ENCODE results near the gene PMEL. TPM values are rescaled to one million over a fixed set of nuclear protein-coding genes. Genes with fewer than 3 reads are reported as not detected.

The PMEL gene
- total and polyA plus RNA-seq, 4 donors = 1.1 to 4.5 (median 2.4) TPM

GRCh38 chr12:55969356-55969755, 3.5 kb upstream of the PMEL start:
- 95% methylated on average over 4 of the region's 4 CpGs for WGBS

More at GRCh38 chr12:55969356-55969755, 3.5 kb upstream of the PMEL start:
- Histone ChIP-seq H3K9me3 (ENCODE audit: control insufficient read depth in 4 of 4, low read length in 3 of 4) (no peaks in the 10 kb centered on the region), H3K4me1 (ENCODE audit: control insufficient read depth in 4 of 4, insufficient read depth in 4 of 4, low read length in 3 of 4) (peaks cover 10 to 30% (median 20%) of the 10 kb centered on the region in 4 donors), H3K4me3 (ENCODE audit: low read depth in 1 of 3, low read length in 3 of 3) (no peak overlapping the region), H3K27ac (ENCODE audit: low read depth in 1 of 2, low read length in 2 of 2) (no peak overlapping the region), H3K9ac (ENCODE audit: low read depth in 1 of 2, low read length in 2 of 2) (no peak overlapping the region), H3K27me3 (ENCODE audit: control insufficient read depth in 4 of 4, insufficient read depth in 4 of 4, low read length in 3 of 4) (no peaks in the 10 kb centered on the region), H3K36me3 (ENCODE audit: control insufficient read depth in 4 of 4, insufficient read depth in 3 of 4, low read depth in 1 of 4, low read length in 3 of 4) (peaks cover 0 to 4% (median 0%) of the 10 kb centered on the region in 4 donors)
- no peak for DNase-seq (ENCODE audit: low spot score)
- TF ChIP-seq YY1 (IDR thresholded peaks at IDR 0.05) (no peak), FOXA2 (IDR thresholded peaks at IDR 0.05) (no peak), EGR1 (IDR thresholded peaks at IDR 0.05; ENCODE audit: low read depth in 2 of 2) (no peak), GABPA (IDR thresholded peaks at IDR 0.05 in 1 of 2, conservative IDR thresholded peaks at IDR 0.05 in 1 of 2) (no peak), RAD21 (IDR thresholded peaks at IDR 0.05) (no peak), REST (IDR thresholded peaks at IDR 0.05) (no peak), CTCF (IDR thresholded peaks at IDR 0.05; ENCODE audit: low read depth, low read length, missing input control) (no peak), HNF4A (conservative IDR thresholded peaks at IDR 0.05) (no peak), MAX (IDR thresholded peaks at IDR 0.05) (no peak), TAF1 (conservative IDR thresholded peaks at IDR 0.05) (no peak), ZBTB33 (IDR thresholded peaks at IDR 0.05) (no peak)

All from liver (tissue), 9 donors.